Keratinocyte (primary cell): ENCODE results near the gene PTGR2. TPM values are rescaled to one million over a fixed set of nuclear protein-coding genes. Genes with fewer than 3 reads are reported as not detected.

ENCODE experiments used
- DNase-seq: peaks from one replicate; pipeline ENCODE4 v3.0.0-alpha.2; 2011; ENCODE audit warnings: low read depth, missing footprints, low spot score
- FAIRE-seq: peaks from 2 replicates; lab custom pipeline; 2011; peaks lifted over from hg19 to GRCh38; lab: Jason Lieb, UNC
- H2AFZ ChIP-seq: 2 replicates; pipeline ENCODE4 v1.6.0; 2012; ENCODE audit warnings: low read length, control low read depth, inconsistent platforms; ENCODE audit not compliant: control insufficient read depth
- H3K27ac ChIP-seq: 2 replicates; pipeline ENCODE4 v1.5.1; 2011; ENCODE audit warnings: low read length; ENCODE audit not compliant: control insufficient read depth, insufficient read depth
- H3K27me3 ChIP-seq: 3 replicates; pipeline ENCODE4 v1.6.0; 2011; ENCODE audit warnings: low read length; ENCODE audit not compliant: control insufficient read depth, insufficient read depth; ENCODE audit errors: extremely low read depth
- H3K36me3 ChIP-seq, 2 experiments: 2 replicates in 1 of 2; 3 replicates in 1 of 2; pipeline ENCODE4 v1.5.1; 2011; ENCODE audit warnings: low read length in 2 of 2, mild to moderate bottlenecking in 1 of 2; ENCODE audit not compliant: control insufficient read depth in 2 of 2, insufficient read depth in 2 of 2; ENCODE audit errors: extremely low read depth in 1 of 2
- H3K4me1 ChIP-seq: 3 replicates; pipeline ENCODE4 v1.5.1; 2011; ENCODE audit warnings: low read length; ENCODE audit not compliant: control insufficient read depth, insufficient read depth; ENCODE audit errors: extremely low read depth
- H3K4me2 ChIP-seq: 3 replicates; pipeline ENCODE4 v1.6.0; 2011; ENCODE audit warnings: low read depth, low read length; ENCODE audit not compliant: control insufficient read depth, insufficient read depth; ENCODE audit errors: extremely low read depth
- H3K4me3 ChIP-seq, 3 experiments: fragments of 200-600 bp in 1 of 3; sonication (generic) in 1 of 3; 2 replicates in 2 of 3; 3 replicates in 1 of 3; pipeline ENCODE4 v1.5.1; 2011 to 2016; ENCODE audit warnings: low read length in 3 of 3, mild to moderate bottlenecking in 3 of 3, control low read depth in 2 of 3, inconsistent platforms in 1 of 3, low read depth in 1 of 3, mixed read lengths in 1 of 3, mixed run types in 1 of 3, moderate library complexity in 1 of 3; ENCODE audit not compliant: control insufficient read depth in 2 of 3, insufficient read depth in 2 of 3; ENCODE audit errors: extremely low read depth in 1 of 3
- H3K79me2 ChIP-seq: 2 replicates; pipeline ENCODE4 v1.6.0; 2012; ENCODE audit warnings: low read length; ENCODE audit not compliant: control insufficient read depth, insufficient read depth
- H3K9ac ChIP-seq: 3 replicates; pipeline ENCODE4 v1.6.0; 2011; ENCODE audit warnings: low read length; ENCODE audit not compliant: control insufficient read depth, insufficient read depth; ENCODE audit errors: extremely low read depth
- H3K9me1 ChIP-seq: 3 replicates; pipeline ENCODE4 v1.6.0; 2011; ENCODE audit warnings: low read length; ENCODE audit not compliant: control insufficient read depth, insufficient read depth; ENCODE audit errors: extremely low read depth
- H3K9me3 ChIP-seq: 2 replicates; pipeline ENCODE4 v1.5.1; 2012; ENCODE audit warnings: low read depth, low read length; ENCODE audit not compliant: control insufficient read depth
- H4K20me1 ChIP-seq: 3 replicates; pipeline ENCODE4 v1.6.0; 2011; ENCODE audit warnings: low read length; ENCODE audit not compliant: control insufficient read depth, insufficient read depth; ENCODE audit errors: extremely low read depth
- EZH2 ChIP-seq: IDR thresholded peaks from one replicate; pipeline ENCODE4 v1.6.1; 2012; ENCODE audit warnings: inconsistent platforms, mild to moderate bottlenecking, low read length, moderate library complexity
- dilution Hi-C: fragments of 300-500 bp; cut with MboI; formaldehyde crosslinking; loops from one replicate; pipeline ENCODE4 v1.7.0; 2020; ENCODE audit warnings: low sequenced_read_pairs; ENCODE audit not compliant: extremely low pct_ligation_motif_present
- polyA plus RNA-seq, 5 experiments: library from polyadenylated mRNA; depleted of rRNA in 3 of 5; stranded (reverse) in 3 of 5; stranded (forward) in 1 of 5; unstranded in 1 of 5; fragments of >200 nt; gene quantifications; 1 replicate in 1 of 5; 2 replicates in 3 of 5; 3 replicates in 1 of 5; pipeline versions ENCODE4 v1.2.1 to v1.2.3, GENCODE V29; 2011 to 2012; ENCODE audit warnings: missing spikeins in 2 of 5, low read depth in 1 of 5, low replicate concordance in 1 of 5
- TF ChIP-seq, protein P1 (sequence below), 3 experiments: IDR thresholded peaks in 1 of 3; conservative IDR thresholded peaks in 1 of 3; optimal IDR thresholded peaks in 1 of 3; 2 replicates in 2 of 3; 3 replicates in 1 of 3; pipeline versions ENCODE3 to v1.5.1; 2011; ENCODE audit warnings: low read length in 3 of 3, mild to moderate bottlenecking in 3 of 3, moderate library complexity in 2 of 3, control low read depth in 1 of 3, inconsistent platforms in 1 of 3; ENCODE audit not compliant: insufficient read depth in 2 of 3; ENCODE audit errors: extremely low read depth in 1 of 3

PTGR2 gene
- polyA plus RNA-seq, 1 donor (not counting 4 experiments of a cell fraction or from before 2014, with no cell fraction given) = 19.5 TPM

DNA sequence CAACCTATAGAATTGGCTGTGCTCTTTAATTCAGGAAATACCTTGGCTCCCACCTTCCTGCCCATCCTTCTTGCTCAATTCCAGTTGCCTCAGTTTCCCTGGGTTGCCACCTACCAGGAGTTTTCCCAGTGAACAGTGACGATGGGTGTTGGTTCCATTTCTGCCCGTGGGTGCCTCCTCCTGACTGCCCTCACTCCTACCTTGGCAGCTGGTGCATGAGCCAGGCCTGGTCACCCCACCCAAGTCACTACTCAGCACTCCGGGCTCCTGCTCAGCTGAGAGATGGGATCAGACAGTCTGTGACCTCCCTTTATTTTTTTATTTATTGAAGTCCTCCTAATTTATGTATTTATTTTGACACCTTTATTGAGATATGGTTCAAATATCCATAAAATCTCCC is 31.0 kb upstream of the PTGR2 start:
- no peaks in the 10 kb centered on the region for H3K36me3 ChIP-seq
- no peak for DNase-seq
- H3K4me3 ChIP-seq = no peak overlapping the region
- dilution Hi-C loops = no loop called here
- H3K27ac ChIP-seq = no peak overlapping the region
- no peaks in the 10 kb centered on the region for H4K20me1 ChIP-seq
- no peak overlapping the region for H3K4me2 ChIP-seq
- H3K27me3 ChIP-seq = no peaks in the 10 kb centered on the region
- H2AFZ ChIP-seq = no peak overlapping the region
- no peaks in the 10 kb centered on the region for H3K79me2 ChIP-seq
- no peaks in the 10 kb centered on the region for H3K9me3 ChIP-seq
- H3K9me1 ChIP-seq = no peaks in the 10 kb centered on the region
- no peak for TF ChIP-seq EZH2
- TF ChIP-seq, protein P1, sequence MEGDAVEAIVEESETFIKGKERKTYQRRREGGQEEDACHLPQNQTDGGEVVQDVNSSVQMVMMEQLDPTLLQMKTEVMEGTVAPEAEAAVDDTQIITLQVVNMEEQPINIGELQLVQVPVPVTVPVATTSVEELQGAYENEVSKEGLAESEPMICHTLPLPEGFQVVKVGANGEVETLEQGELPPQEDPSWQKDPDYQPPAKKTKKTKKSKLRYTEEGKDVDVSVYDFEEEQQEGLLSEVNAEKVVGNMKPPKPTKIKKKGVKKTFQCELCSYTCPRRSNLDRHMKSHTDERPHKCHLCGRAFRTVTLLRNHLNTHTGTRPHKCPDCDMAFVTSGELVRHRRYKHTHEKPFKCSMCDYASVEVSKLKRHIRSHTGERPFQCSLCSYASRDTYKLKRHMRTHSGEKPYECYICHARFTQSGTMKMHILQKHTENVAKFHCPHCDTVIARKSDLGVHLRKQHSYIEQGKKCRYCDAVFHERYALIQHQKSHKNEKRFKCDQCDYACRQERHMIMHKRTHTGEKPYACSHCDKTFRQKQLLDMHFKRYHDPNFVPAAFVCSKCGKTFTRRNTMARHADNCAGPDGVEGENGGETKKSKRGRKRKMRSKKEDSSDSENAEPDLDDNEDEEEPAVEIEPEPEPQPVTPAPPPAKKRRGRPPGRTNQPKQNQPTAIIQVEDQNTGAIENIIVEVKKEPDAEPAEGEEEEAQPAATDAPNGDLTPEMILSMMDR (optimal IDR thresholded peaks at IDR 0.05 in 1 of 3, IDR thresholded peaks at IDR 0.05 in 1 of 3, conservative IDR thresholded peaks at IDR 0.05 in 1 of 3; ENCODE audit: extremely low read depth in 1 of 3, insufficient read depth in 2 of 3, low read length in 3 of 3) = no peak
- H3K4me1 ChIP-seq = peaks cover 11% of the 10 kb centered on the region
- no peak for FAIRE-seq
- no peak overlapping the region for H3K9ac ChIP-seq

GRCh38 chr14:73823339-73823885 is 28.2 kb upstream of the PTGR2 start:
- no peaks in the 10 kb centered on the region for H3K36me3 ChIP-seq
- no peaks in the 10 kb centered on the region for H3K79me2 ChIP-seq
- dilution Hi-C loops = no loop called here
- H4K20me1 ChIP-seq = no peaks in the 10 kb centered on the region
- no peak overlapping the region for H2AFZ ChIP-seq
- H3K4me2 ChIP-seq = no peak overlapping the region
- no peak overlapping the region for H3K9ac ChIP-seq
- no peak for TF ChIP-seq EZH2
- TF ChIP-seq, protein P1 (optimal IDR thresholded peaks at IDR 0.05 in 1 of 3, IDR thresholded peaks at IDR 0.05 in 1 of 3, conservative IDR thresholded peaks at IDR 0.05 in 1 of 3; ENCODE audit: extremely low read depth in 1 of 3, insufficient read depth in 2 of 3, low read length in 3 of 3) = no peak
- H3K4me3 ChIP-seq = no peak overlapping the region
- H3K9me3 ChIP-seq = no peaks in the 10 kb centered on the region
- peaks cover 11% of the 10 kb centered on the region for H3K4me1 ChIP-seq
- no peaks in the 10 kb centered on the region for H3K9me1 ChIP-seq
- H3K27me3 ChIP-seq = no peaks in the 10 kb centered on the region
- no peak for DNase-seq
- no peak overlapping the region for H3K27ac ChIP-seq
- no peak for FAIRE-seq
